Prostate gland (tissue), 2 donors: ENCODE data around the gene LPAR5. TPM values are rescaled to one million over a fixed set of nuclear protein-coding genes. Genes with fewer than 3 reads are reported as not detected.
A peak's percentile ranks its signal among the peaks of the same experiment; 100 is the strongest.

ENCODE experiments used
- DNase-seq: peaks from one replicate; pipeline ENCODE4 v3.0.0-alpha.2; 2019; ENCODE audit warnings: low spot score
- H3K27ac ChIP-seq, 2 donors: fragments of 200-600 bp; sonication (generic); 2 replicates each; pipeline ENCODE4 v1.5.1; 2017 to 2019
- H3K27me3 ChIP-seq: fragments of 200-600 bp; sonication (generic); replicated peaks from 2 replicates; pipeline ENCODE4 v1.5.1; 2019; ENCODE audit not compliant: insufficient read depth
- H3K36me3 ChIP-seq, 2 donors: fragments of 200-600 bp; sonication (generic); 1 replicate in 1 of 2; 2 replicates in 1 of 2; pipeline versions ENCODE4 v1.5.1 to v1.8.1; 2017 to 2019
- H3K4me1 ChIP-seq: fragments of 200-600 bp; sonication (generic); replicated peaks from 2 replicates; pipeline ENCODE4 v1.5.1; 2019
- H3K4me3 ChIP-seq, 2 donors: fragments of 200-600 bp; sonication (generic); 2 replicates each; pipeline ENCODE4 v1.5.1; 2017 to 2019
- H3K9me3 ChIP-seq: fragments of 200-600 bp; sonication (generic); 2 replicates; pipeline ENCODE4 v1.5.1; 2017
- CTCF ChIP-seq, 4 experiments: fragments of 200-600 bp in 2 of 4; fragments of 450-650 bp in 2 of 4; sonication (generic) in 2 of 4; IDR thresholded peaks; 1 replicate in 3 of 4; 2 replicates in 1 of 4; pipeline ENCODE4 v1.5.1; 2016 to 2019; ENCODE audit warnings: antibody characterized with exemption in 4 of 4, mild to moderate bottlenecking in 2 of 4, moderate library complexity in 2 of 4
- POLR2A ChIP-seq: fragments of 450-650 bp; IDR thresholded peaks from one replicate; pipeline ENCODE4 v1.6.1; 2016; ENCODE audit warnings: antibody characterized with exemption, mild to moderate bottlenecking
- POLR2AphosphoS5 ChIP-seq: sonication (generic); formaldehyde crosslinking; IDR thresholded peaks from one replicate; pipeline ENCODE4 v1.6.1; 2017; ENCODE audit warnings: antibody characterized with exemption
- WGBS: methylation state at CpG from one replicate; pipeline ENCODE4 v1.1.5; 2018; 5-methylcytosine and 5-hydroxymethylcytosine counted together
- intact Hi-C: fragments of 100-400 bp; cut with DNase I; formaldehyde crosslinking; loops from one replicate; pipeline ENCODE4 v1.14.2; 2022
- total RNA-seq, 2 donors: library from RNA; depleted of rRNA; stranded (reverse); fragments of >200 nt; gene quantifications; one replicate each; pipeline ENCODE4 v1.1.0, GENCODE V29; 2016

The LPAR5 gene
- total RNA-seq, 2 donors from 2014 or later: 0.59 to 1.9 TPM

- Histone ChIP-seq H3K36me3 (no peaks in the 10 kb centered on the region), H3K4me1 (peaks cover 31% of the 10 kb centered on the region), H3K27ac (peak overlapping the region; percentile 66 to 96), H3K27me3 (no peaks in the 10 kb centered on the region), H3K9me3 (no peaks in the 10 kb centered on the region), H3K4me3 (no peak overlapping the region)
- no peak for TF ChIP-seq POLR2A
- TF ChIP-seq POLR2AphosphoS5: no peak
- no peak for TF ChIP-seq CTCF (IDR thresholded peaks at IDR 0.05)
- intact Hi-C loops: loop anchor here (5.0 kb wide), 1 partner anchor 41 kb away; the partner anchor contains the start of gene NOP2
- WGBS: 10% methylated on average over 8 of the region's 8 CpGs
- no peak for DNase-seq
Measured at GRCh38 chr12:6607751-6608591, 27.8 kb downstream of the LPAR5 start.

DNA sequence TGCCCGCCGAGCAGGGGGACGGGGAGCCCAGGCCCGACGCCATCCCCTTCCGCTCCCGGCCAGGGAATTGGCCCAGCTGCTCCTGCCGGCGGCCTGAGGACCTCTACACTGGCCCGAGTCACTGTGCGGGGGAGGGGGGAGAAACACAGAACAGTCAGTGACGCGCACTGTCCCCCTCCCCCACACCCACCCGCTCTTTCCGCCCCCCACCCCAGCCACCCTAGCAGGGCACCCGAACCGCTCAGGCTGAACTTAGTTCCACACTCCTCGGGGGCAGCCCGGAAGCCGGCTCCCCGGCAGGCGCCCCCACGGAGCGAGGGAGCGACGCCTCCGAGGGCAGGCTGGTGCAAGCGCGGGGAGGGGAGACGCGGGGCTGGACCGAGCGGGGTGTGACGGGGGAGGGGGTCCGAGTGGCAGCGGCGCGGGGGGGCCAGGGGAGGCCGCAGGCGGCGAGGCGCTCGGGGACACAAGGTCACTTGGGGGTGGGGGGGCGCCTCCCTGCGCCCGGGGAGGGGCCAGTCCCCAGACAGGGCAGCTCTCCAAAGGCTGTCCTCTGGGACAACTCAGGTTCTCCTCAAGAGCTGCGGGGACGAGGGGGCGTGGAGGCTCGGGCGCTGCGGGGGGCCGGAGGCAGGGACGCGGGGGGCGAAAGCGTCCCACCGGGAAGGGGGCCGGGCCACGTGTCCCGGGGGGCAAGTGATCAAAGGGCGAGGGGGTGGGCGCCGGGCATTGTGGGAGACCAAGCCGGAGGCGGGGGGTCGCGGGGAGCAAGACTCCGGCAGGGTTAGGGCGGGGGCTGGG is 29.2 kb downstream of the LPAR5 start:
- H3K36me3 ChIP-seq: peaks cover under 1 to 6% of the 10 kb centered on the region in 2 donors
- peak overlapping the region; percentile 78 to 89 for H3K4me3 ChIP-seq
- WGBS: 2% methylated on average over 48 of the region's 70 CpGs
- intact Hi-C loops: loop anchor here (5.0 kb wide), 1 partner anchor 39 kb away; the partner anchor contains the start of gene NOP2
- no peaks in the 10 kb centered on the region for H3K27me3 ChIP-seq
- DNase-seq: peak; percentile 38
- H3K27ac ChIP-seq: peak overlapping the region; percentile 94 to 96
- peaks cover 23% of the 10 kb centered on the region for H3K4me1 ChIP-seq
- no peak for TF ChIP-seq CTCF (IDR thresholded peaks at IDR 0.05)
- peak; percentile 21 for TF ChIP-seq POLR2A
- no peak for TF ChIP-seq POLR2AphosphoS5
- H3K9me3 ChIP-seq: no peaks in the 10 kb centered on the region

DNA sequence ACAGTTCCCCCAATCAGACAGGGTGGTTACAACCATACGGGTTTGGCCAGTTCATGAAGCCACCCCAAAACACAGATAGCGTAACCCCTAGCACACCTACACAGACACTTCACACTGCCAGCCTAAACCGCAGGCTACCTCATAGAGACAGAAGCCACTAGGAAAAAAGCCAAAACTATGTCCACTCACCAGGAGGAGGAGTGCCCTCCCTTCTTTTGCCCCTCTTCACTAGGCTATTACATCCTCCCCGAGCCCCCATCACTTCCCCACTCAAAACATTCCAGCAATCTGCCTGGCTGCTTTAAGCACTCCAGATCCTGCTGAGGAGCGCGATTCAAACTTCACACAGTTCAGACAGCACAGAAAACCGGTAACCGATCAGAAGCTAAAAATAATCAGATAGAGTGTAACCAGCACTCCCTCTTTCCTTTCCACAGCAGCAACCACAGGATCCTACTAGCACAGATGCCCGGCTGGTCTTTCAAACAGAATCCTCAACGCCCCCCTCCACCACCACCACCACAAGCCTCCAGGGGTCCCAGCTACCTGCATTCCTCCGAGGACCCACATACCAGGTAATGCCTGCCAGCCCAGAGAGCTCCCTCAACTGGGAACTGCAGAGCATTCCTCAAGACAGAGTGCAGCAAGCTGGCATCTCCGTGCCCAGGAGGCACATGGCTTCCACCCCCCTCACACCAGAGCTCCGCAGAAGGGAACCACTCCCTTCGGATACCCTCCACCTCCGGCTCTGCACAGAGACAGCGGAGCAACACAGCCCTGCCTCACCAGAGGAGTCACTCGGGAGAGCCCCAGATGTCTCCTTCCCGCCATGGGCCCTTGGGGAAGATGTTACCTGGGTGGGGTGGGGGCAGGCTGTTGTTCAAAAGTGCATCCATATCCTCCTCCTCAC is 30.1 kb downstream of the LPAR5 start:
- H3K27me3 ChIP-seq: no peaks in the 10 kb centered on the region
- intact Hi-C loops: loop anchor here (5.0 kb wide), 1 partner anchor 38 kb away; the partner anchor contains the start of gene NOP2
- peak; percentile 36 for DNase-seq
- H3K4me3 ChIP-seq: peak overlapping the region; percentile 78 to 89
- peaks cover 23% of the 10 kb centered on the region for H3K4me1 ChIP-seq
- peak overlapping the region; percentile 94 to 96 for H3K27ac ChIP-seq
- no peaks in the 10 kb centered on the region for H3K9me3 ChIP-seq
- TF ChIP-seq CTCF (IDR thresholded peaks at IDR 0.05) (peak in 1 of 4 experiments; percentile 15), POLR2A (no peak)
- 2% methylated on average over 18 of the region's 18 CpGs for WGBS
- peaks cover 6 to 14% of the 10 kb centered on the region in 2 donors for H3K36me3 ChIP-seq

DNA sequence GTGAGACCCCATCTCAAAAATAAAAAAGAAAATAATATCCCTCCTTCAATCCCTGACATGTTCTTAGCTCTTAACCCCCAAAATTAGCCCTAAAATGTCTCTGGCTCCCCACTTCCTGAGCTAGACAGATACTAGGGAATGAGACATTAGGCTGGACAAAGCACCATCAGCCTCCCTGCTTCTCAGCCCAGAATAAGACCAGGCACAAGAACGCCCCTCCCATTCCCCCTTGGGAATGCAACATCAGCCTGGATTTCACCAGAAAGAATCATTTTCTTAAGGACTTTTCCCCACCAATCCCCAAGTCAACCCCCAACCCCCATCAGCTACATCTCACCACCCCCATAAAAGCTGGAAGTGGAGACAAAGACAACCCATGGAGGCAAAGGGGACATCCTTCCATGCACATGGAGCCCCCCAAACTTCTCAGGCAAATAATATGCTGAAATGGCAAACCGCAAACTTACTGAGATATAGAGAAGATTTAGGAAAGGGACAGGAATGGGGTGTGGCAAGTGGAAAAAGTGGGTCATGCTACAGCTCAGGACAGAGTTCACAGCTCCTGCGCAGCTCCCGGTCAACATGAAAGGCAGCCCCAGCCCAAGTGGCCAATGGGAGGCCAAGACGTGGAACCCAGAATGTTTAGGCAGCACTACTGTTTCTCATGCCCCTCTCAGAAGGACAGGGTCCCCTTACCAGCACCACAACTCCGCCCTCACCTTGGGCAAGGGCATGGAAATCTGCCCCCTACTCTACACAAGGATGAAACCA is 31.3 kb downstream of the LPAR5 start:
- H3K9me3 ChIP-seq: no peaks in the 10 kb centered on the region
- H3K4me3 ChIP-seq: peak overlapping the region in 1 of 2 donors; percentile 89
- intact Hi-C loops: loop anchor here (5.0 kb wide), 1 partner anchor 37 kb away; the partner anchor contains the start of gene NOP2
- peak overlapping the region in 1 of 2 donors; percentile 96 for H3K27ac ChIP-seq
- no peak for DNase-seq
- no peaks in the 10 kb centered on the region for H3K27me3 ChIP-seq
- TF ChIP-seq CTCF (IDR thresholded peaks at IDR 0.05): no peak
- no peak for TF ChIP-seq POLR2A
- no peak for TF ChIP-seq POLR2AphosphoS5
- peaks cover 23% of the 10 kb centered on the region for H3K4me1 ChIP-seq
- peaks cover 18 to 24% of the 10 kb centered on the region in 2 donors for H3K36me3 ChIP-seq
- WGBS: 48% methylated on average over 6 of the region's 6 CpGs
